Right lobe of liver (tissue), 6 donors: Measurements from ENCODE around the gene ARIH2. TPM values are rescaled to one million over a fixed set of nuclear protein-coding genes. Genes with fewer than 3 reads are reported as not detected.
"Not testable (repeated sequence)": the region's sequence is repeated elsewhere in the genome, so short reads cannot be mapped to it uniquely, and the experiment has no call there.

Experiments
- ATAC-seq, 4 donors: fragments of 200-7000 bp; cut with Tn5 transposase; one replicate each; pipeline ENCODE4 v1.9.1; 2020; ENCODE audit warnings: mild to moderate bottlenecking in 4 of 4, moderate library complexity in 4 of 4
- DNase-seq, 3 donors: peaks; one replicate each; pipeline ENCODE4 v3.0.0-alpha.2; 2020
- H3K27ac ChIP-seq, 3 donors: fragments of 200-600 bp; one replicate each; pipeline ENCODE4 v1.8.0; 2022
- H3K27me3 ChIP-seq, 2 donors: fragments of 200-600 bp; one replicate each; pipeline ENCODE4 v1.8.0; 2022
- H3K36me3 ChIP-seq, 4 donors: fragments of 200-600 bp; sonication (generic) in 1 of 4; one replicate each; pipeline versions ENCODE4 v1.5.1 to v1.8.0; 2017 to 2022; ENCODE audit warnings: control low read depth in 1 of 4
- H3K4me1 ChIP-seq, 4 donors: fragments of 200-600 bp; sonication (generic) in 1 of 4; one replicate each; pipeline versions ENCODE4 v1.5.1 to v1.8.0; 2017 to 2022; ENCODE audit warnings: control low read depth in 1 of 4
- H3K4me3 ChIP-seq, 3 donors: fragments of 200-600 bp; one replicate each; pipeline ENCODE4 v1.8.0; 2022
- H3K9me3 ChIP-seq, 4 donors: fragments of 200-600 bp; sonication (generic) in 1 of 4; one replicate each; pipeline versions ENCODE4 v1.5.1 to v1.8.0; 2017 to 2022; ENCODE audit warnings: control low read depth in 1 of 4
- CTCF ChIP-seq, 4 donors: fragments of 200-600 bp in 3 of 4; fragments of 450-650 bp in 1 of 4; IDR thresholded peaks; one replicate each; pipeline versions ENCODE4 v1.5.1 to v1.8.0; 2016 to 2022; ENCODE audit warnings: antibody characterized with exemption in 4 of 4, mild to moderate bottlenecking in 2 of 4
- POLR2A ChIP-seq: fragments of 450-650 bp; IDR thresholded peaks from one replicate; pipeline ENCODE4 v1.6.1; 2017; ENCODE audit warnings: antibody characterized with exemption, mild to moderate bottlenecking
- WGBS: methylation state at CpG from one replicate; pipeline ENCODE4 v1.1.6; 2018; ENCODE audit warnings: low coverage, low lambda C conversion rate; ENCODE audit not compliant: insufficient coverage; ENCODE audit errors: missing lambda C conversion rate; 5-methylcytosine and 5-hydroxymethylcytosine counted together
- intact Hi-C, 2 donors: fragments of 100-400 bp; cut with DNase I; formaldehyde crosslinking; loops; one replicate each; pipeline versions ENCODE4 v1.11.2 to v1.14.1; 2022
- total RNA-seq, 6 experiments: library from RNA; depleted of rRNA in 2 of 6; stranded (reverse); fragments of >200 nt in 2 of 6; fragmentation: NEBNext Ultra II Directional in 3 of 6; extraction: Animal tissue kit (Norgen Biotek cat#: 25700) in 3 of 6; gene quantifications; one replicate each; pipeline versions ENCODE4 v1.1.0 to v1.2.4, GENCODE V29; 2016 to 2023
- donor health status: DM: no; HTN: yes; CAD: no.
- donor health status: DM: no; HTN: no; CAD: no.
- donor health status: DM: no; HTN: no; CAD: no.
- donor health status: DM: no; HTN: yes; CAD: no.
- donor health status: DM: no; HTN: yes; CAD: no.

The ARIH2 gene
- total RNA-seq, 6 experiments from 2014 or later = 34.4 to 44.9 (median 38.2) TPM

- TF ChIP-seq CTCF (IDR thresholded peaks at IDR 0.05) (no peak), POLR2A (no peak)
- DNase-seq (peak; percentile 88 to 93 (median 91)), ATAC-seq (peak; percentile 65 to 78 (median 70))
- intact Hi-C loops = no loop called here
- H3K9me3 ChIP-seq = no peaks in the 10 kb centered on the region
- H3K4me3 ChIP-seq = peak overlapping the region; percentile 65 to 94 (median 77)
- peak overlapping the region; percentile 83 to 91 (median 86) for H3K27ac ChIP-seq
- peaks cover 0 to 9% (median 0%) of the 10 kb centered on the region in 4 donors for H3K36me3 ChIP-seq
- no peaks in the 10 kb centered on the region for H3K27me3 ChIP-seq
- WGBS = 55% methylated on average over 10 of the region's 41 CpGs
- peaks cover 0 to 29% (median 11%) of the 10 kb centered on the region in 4 donors for H3K4me1 ChIP-seq
Measured at GRCh38 chr3:49007771-49008528, 89.3 kb downstream of the ARIH2 start.

GRCh38 chr3:49008627-49009026 is 90.0 kb downstream of the ARIH2 start:
- H3K27ac ChIP-seq, DNase-seq, H3K27me3 ChIP-seq, ATAC-seq, H3K36me3 ChIP-seq, H3K4me3 ChIP-seq, intact Hi-C loops, H3K9me3 ChIP-seq: not testable (repeated sequence)
- H3K4me1 ChIP-seq = peaks cover 0 to 29% (median 11%) of the 10 kb centered on the region in 4 donors
- WGBS = 86% methylated on average over 5 of the region's 5 CpGs

GRCh38 chr3:49009396-49009795 is 90.8 kb downstream of the ARIH2 start:
- peaks cover 0 to 25% (median 11%) of the 10 kb centered on the region in 4 donors for H3K4me1 ChIP-seq
- ATAC-seq (no peak), DNase-seq (no peak)
- intact Hi-C loops = no loop called here
- no peak overlapping the region for H3K27ac ChIP-seq
- H3K36me3 ChIP-seq = peaks cover 0 to 13% (median 2%) of the 10 kb centered on the region in 4 donors
- WGBS = 75% methylated on average over 3 of the region's 3 CpGs
- no peak for TF ChIP-seq CTCF (IDR thresholded peaks at IDR 0.05)
- TF ChIP-seq POLR2A = no peak
- H3K27me3 ChIP-seq = no peaks in the 10 kb centered on the region
- no peak overlapping the region for H3K4me3 ChIP-seq
- H3K9me3 ChIP-seq = no peaks in the 10 kb centered on the region

GRCh38 chr3:49012441-49013017 is 93.9 kb downstream of the ARIH2 start:
- Histone ChIP-seq H3K9me3 (no peaks in the 10 kb centered on the region), H3K4me3 (no peak overlapping the region), H3K36me3 (peaks cover 0 to 30% (median 12%) of the 10 kb centered on the region in 4 donors), H3K4me1 (peaks cover 0 to 11% (median 3%) of the 10 kb centered on the region in 4 donors), H3K27ac (no peak overlapping the region), H3K27me3 (no peaks in the 10 kb centered on the region)
- intact Hi-C loops = no loop called here
- DNase-seq (peak in 1 of 3 donors; percentile 43), ATAC-seq (no peak)
- TF ChIP-seq CTCF (IDR thresholded peaks at IDR 0.05) (no peak), POLR2A (no peak)
- no CpG with 5 or more reads among the region's 17 CpGs for WGBS
